GM18868 (cell line): ENCODE data around the gene JDP2.

ENCODE experiments used
- ATAC-seq: cut with Tn5 transposase; IDR thresholded peaks from one replicate; pipeline ENCODE4 v1.9.1; 2021; ENCODE audit warnings: mild to moderate bottlenecking, moderate library complexity; ENCODE audit not compliant: unreplicated experiment

Gene JDP2

GRCh38 chr14:75511201-75511600 lies 83.4 kb downstream of the JDP2 start:
- ATAC-seq = no peak

DNA sequence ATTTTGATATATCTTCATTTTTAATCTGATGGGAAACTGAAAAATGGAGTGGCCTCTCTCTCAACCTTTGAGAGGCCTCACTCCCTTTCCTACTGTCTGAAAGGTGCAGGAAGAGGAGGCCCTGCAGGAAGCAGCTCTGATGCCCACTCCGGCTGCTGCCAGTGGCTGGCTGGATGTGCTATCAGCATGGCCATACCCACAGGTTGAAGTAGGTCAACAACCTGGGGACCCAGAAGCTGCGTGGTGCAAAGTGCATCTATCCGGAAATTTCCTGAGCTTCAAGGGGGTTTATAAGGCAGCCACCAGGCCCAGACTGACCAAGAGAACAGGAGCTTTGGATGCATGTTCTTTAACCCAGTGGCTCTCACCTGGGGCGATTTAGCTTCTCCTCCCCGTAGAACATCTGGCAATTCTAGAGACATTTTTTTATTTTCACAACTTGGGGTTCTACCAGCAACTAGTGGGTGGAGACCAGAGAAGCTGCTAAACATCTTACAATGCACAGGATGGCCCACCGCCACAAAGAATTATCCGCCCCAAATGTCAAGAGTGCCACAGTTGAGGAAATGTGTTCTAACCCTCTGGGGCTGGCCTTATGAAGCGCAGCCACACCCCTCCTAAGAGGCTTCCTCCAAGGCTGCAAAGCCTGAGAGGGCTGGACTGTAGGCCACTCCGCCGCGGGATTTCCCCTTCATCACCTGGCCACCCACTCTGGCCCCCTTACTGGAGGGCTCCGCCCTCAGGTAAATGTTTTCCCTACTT lies 86.3 kb downstream of the JDP2 start:
- ATAC-seq = peak; percentile 53

DNA sequence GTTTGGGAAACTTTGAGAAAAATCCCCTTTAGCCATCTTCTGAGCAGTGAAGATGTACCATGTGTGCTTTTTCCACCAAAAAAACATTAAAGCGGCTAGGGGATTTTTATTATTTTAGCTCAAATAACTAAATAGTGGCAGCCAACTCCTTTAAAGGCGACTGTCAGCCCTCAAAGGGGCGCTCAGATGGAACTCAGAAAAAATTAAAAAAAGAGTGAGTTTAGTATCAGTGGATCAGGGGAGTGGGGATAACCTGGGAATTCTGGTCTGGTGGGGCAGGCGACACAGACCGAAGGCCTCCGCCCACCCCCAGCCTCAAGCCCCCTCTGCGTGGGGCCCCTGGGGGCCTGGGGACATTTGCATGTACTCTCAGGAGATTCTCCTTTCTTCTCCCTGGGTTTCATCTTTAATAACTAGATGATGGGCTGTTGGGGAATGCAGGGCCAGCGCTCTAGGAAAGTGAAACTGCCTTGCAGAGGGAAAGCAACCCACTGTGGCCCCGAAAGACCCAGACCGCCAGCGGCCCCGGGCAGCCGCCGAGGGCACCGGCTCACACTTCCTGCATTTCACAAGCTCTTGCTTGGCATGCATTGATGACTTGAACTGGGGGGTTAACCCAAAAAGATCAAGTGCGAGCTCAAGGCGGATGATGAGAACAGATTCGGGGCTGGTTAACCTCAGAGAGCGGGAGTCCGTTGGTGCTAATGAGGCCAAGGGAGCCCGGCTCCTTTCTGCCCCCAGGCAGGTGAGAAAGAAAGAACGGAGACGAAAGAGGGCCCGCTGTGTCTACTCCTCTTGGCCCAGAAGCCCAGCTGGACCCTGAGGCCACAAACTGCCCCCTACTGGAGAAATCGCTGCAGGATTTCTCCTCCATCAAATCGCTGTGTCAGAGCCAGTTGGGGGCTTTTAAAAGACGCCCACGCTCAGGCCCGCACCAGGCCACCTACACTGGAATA lies 87.1 kb downstream of the JDP2 start:
- ATAC-seq = peak; percentile 47

GRCh38 chr14:75515629-75515996 lies 87.8 kb downstream of the JDP2 start:
- peak; percentile 56 for ATAC-seq

DNA sequence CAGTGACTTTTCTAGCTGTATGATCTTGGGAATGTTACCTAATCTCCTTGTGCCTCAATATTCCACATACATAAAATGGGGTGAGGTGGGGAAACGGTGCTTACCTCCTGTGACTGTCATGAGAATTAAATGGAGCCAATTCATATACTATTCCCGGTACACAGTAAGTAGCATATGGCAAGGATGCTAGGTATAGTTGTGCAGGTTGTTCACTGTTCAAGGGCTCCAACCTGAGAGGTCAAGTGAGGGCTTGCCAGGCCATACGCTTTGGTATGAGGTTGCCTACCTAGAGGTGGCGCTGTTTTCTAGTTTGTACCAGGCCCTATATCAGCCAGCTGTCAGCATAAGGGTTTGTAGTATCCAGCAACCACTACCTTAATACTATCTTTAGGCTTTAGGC lies 90.8 kb downstream of the JDP2 start:
- ATAC-seq = no peak

- no peak for ATAC-seq
Measured at GRCh38 chr14:75519394-75519793, 91.6 kb downstream of the JDP2 start.

- ATAC-seq = no peak
Measured at GRCh38 chr14:75519826-75520728, 92.3 kb downstream of the JDP2 start.

DNA sequence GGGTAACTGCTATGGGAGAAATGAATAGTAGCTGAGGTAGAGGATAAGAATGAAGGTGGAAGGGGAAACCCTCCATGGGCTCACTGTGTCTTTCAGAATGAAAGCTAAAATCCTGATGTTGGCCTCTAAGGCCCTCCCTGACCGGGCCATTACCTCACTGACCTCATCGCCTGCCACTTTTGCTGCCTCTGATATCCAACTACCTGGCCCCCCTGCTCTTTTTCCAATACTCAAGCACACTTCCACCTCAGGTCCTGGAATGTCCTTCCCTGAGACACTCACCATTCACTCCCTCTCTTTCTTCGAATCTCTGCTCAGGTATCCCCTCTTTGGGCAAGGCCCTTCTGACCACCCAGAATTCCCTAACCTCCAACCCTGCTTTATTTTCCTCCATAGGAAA lies 93.0 kb downstream of the JDP2 start:
- no peak for ATAC-seq

GRCh38 chr14:75521415-75522199 lies 93.8 kb downstream of the JDP2 start:
- ATAC-seq = peak; percentile 23

GRCh38 chr14:75522224-75522982 lies 94.6 kb downstream of the JDP2 start, which contains the start of gene BATF:
Gene BATF, plus strand, starts transcription at chr14:75522469. Its CDS starts 214 bp downstream, at chr14:75522683.
- peak; percentile 76 for ATAC-seq

GRCh38 chr14:75522983-75523318 lies 95.1 kb downstream of the JDP2 start:
- no peak for ATAC-seq
